Stimulated activated CD4-positive, alpha-beta T cell treated with anti-CD3 and anti-CD28 coated beads, Interleukin-4, amount 100 ng/mL, for 1 hour (primary cell): Measurements from ENCODE around the gene ATP13A4.
"Not testable (repeated sequence)": the region's sequence is repeated elsewhere in the genome, so short reads cannot be mapped to it uniquely, and the experiment has no call there.

Experiments
- DNase-seq: peaks from one replicate; pipeline ENCODE4 v3.0.0-alpha.2; 2020

The ATP13A4 gene

GRCh38 chr3:193560091-193560490 lies 5.4 kb upstream of the ATP13A4 start:
- DNase-seq: no peak

- DNase-seq: no peak
These were observed 4.4 kb upstream of the ATP13A4 start for GRCh38 chr3:193559100-193559499.

- DNase-seq: no peak
These were observed 2.1 kb upstream of the ATP13A4 start for GRCh38 chr3:193556841-193557240.

GRCh38 chr3:193553586-193553985 lies 1.1 kb downstream of the ATP13A4 start:
- no peak for DNase-seq

GRCh38 chr3:193552923-193553322 lies 1.8 kb downstream of the ATP13A4 start:
- no peak for DNase-seq

GRCh38 chr3:193548406-193548805 lies 6.3 kb downstream of the ATP13A4 start:
- DNase-seq: no peak

GRCh38 chr3:193546129-193546528 lies 8.6 kb downstream of the ATP13A4 start:
- DNase-seq: no peak

GRCh38 chr3:193545304-193545703 lies 9.4 kb downstream of the ATP13A4 start:
- no peak for DNase-seq

- DNase-seq: no peak
These were observed 10.4 kb downstream of the ATP13A4 start for GRCh38 chr3:193544289-193544688.

- DNase-seq: no peak
These were observed 24.2 kb downstream of the ATP13A4 start for GRCh38 chr3:193530231-193531165.

- DNase-seq: not testable (repeated sequence)
These were observed 28.6 kb downstream of the ATP13A4 start for GRCh38 chr3:193526085-193526484.

GRCh38 chr3:193522473-193522872 lies 32.2 kb downstream of the ATP13A4 start:
- no peak for DNase-seq

GRCh38 chr3:193520738-193521137 lies 34.0 kb downstream of the ATP13A4 start:
- DNase-seq: no peak

- no peak for DNase-seq
These were observed 38.7 kb downstream of the ATP13A4 start for GRCh38 chr3:193515966-193516365.

GRCh38 chr3:193510154-193510553 lies 44.5 kb downstream of the ATP13A4 start:
- DNase-seq: no peak

GRCh38 chr3:193509103-193509965 lies 45.4 kb downstream of the ATP13A4 start:
- DNase-seq: no peak

- DNase-seq: no peak
These were observed 46.6 kb downstream of the ATP13A4 start for GRCh38 chr3:193508108-193508507.

- DNase-seq: no peak
These were observed 47.1 kb downstream of the ATP13A4 start for GRCh38 chr3:193507566-193507965.

- DNase-seq: no peak
These were observed 47.8 kb downstream of the ATP13A4 start for GRCh38 chr3:193506921-193507320.

GRCh38 chr3:193502871-193503270 lies 51.8 kb downstream of the ATP13A4 start:
- no peak for DNase-seq

- DNase-seq: no peak
These were observed 54.8 kb downstream of the ATP13A4 start for GRCh38 chr3:193499801-193500485.

- DNase-seq: no peak
These were observed 55.4 kb downstream of the ATP13A4 start for GRCh38 chr3:193499136-193499770.

GRCh38 chr3:193498215-193498614 lies 56.5 kb downstream of the ATP13A4 start:
- no peak for DNase-seq
